A549 (cell line): ENCODE results near the gene ADCY2.

Experiments used
- CEBPB ChIP-seq, 2 experiments: fragments of >200 bp in 1 of 2; sonication (Bioruptor Twin) in 1 of 2; formaldehyde crosslinking in 1 of 2; IDR thresholded peaks; 2 replicates each; pipeline ENCODE4 v1.6.1; 2012 to 2016
- GATA3 ChIP-seq: IDR thresholded peaks from 2 replicates; pipeline ENCODE4 v1.6.1; 2012; ENCODE audit warnings: borderline replicate concordance
- HDAC2 ChIP-seq: fragments of 200-600 bp; sonication (generic); IDR thresholded peaks from 2 replicates; pipeline ENCODE4 v1.6.1; 2016
- HOXA7 ChIP-seq: fragments of 250-450 bp; sonication (Bioruptor Pico); IDR thresholded peaks from 2 replicates; pipeline ENCODE4 v1.5.0; 2020; ENCODE audit warnings: mild to moderate bottlenecking, moderate library complexity
- NFE2L2 ChIP-seq: fragments of 150-350 bp; conservative IDR thresholded peaks from 2 replicates; pipeline ENCODE4 v1.6.1; 2014; ENCODE audit warnings: low read length
- POLR2A ChIP-seq: IDR thresholded peaks from 2 replicates; pipeline ENCODE4 v1.6.1; 2012; ENCODE audit warnings: mild to moderate bottlenecking, low read length
- RAD21 ChIP-seq, 2 experiments: fragments of >200 bp in 1 of 2; sonication (Bioruptor Twin) in 1 of 2; formaldehyde crosslinking in 1 of 2; IDR thresholded peaks in 1 of 2; conservative IDR thresholded peaks in 1 of 2; 2 replicates in 1 of 2; 3 replicates in 1 of 2; pipeline ENCODE4 v1.6.1; 2012 to 2018; ENCODE audit warnings: inconsistent platforms in 1 of 2
- RCOR1 ChIP-seq: fragments of 150-350 bp; IDR thresholded peaks from 2 replicates; pipeline ENCODE4 v1.6.1; 2014; ENCODE audit warnings: antibody characterized with exemption, low read length, low read depth
- TF ChIP-seq, protein P1 (sequence below): fragments of >200 bp; sonication (Bioruptor Twin); formaldehyde crosslinking; IDR thresholded peaks from 3 replicates; pipeline ENCODE4 v1.5.1; 2016
- TF ChIP-seq, protein P2 (sequence below): fragments of 450-650 bp; IDR thresholded peaks from 2 replicates; pipeline ENCODE4 v1.6.1; 2014; ENCODE audit warnings: antibody characterized with exemption
- TF ChIP-seq, protein P3 (sequence below): IDR thresholded peaks from 2 replicates; pipeline ENCODE4 v1.6.1; 2012

DNA sequence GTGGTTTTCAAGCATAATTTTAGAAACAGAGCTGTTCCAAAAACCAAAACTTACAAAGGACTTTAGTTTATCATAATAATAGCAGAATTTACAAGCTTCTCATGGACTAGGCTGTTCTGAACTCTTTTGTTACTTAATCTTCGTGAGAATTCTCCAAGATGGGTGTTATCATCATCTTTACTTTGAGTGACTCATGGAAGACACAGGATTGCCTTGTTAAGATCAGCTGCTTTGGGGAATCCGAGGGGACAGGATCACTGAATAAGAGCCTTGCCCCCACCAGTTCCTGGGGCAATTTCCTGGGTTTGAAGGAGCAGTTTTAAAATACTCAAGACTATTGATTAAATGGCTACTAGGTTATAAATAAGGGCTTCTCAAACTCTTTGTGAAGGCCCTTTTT is 374.5 kb downstream of the ADCY2 start:
- TF ChIP-seq, protein P1, sequence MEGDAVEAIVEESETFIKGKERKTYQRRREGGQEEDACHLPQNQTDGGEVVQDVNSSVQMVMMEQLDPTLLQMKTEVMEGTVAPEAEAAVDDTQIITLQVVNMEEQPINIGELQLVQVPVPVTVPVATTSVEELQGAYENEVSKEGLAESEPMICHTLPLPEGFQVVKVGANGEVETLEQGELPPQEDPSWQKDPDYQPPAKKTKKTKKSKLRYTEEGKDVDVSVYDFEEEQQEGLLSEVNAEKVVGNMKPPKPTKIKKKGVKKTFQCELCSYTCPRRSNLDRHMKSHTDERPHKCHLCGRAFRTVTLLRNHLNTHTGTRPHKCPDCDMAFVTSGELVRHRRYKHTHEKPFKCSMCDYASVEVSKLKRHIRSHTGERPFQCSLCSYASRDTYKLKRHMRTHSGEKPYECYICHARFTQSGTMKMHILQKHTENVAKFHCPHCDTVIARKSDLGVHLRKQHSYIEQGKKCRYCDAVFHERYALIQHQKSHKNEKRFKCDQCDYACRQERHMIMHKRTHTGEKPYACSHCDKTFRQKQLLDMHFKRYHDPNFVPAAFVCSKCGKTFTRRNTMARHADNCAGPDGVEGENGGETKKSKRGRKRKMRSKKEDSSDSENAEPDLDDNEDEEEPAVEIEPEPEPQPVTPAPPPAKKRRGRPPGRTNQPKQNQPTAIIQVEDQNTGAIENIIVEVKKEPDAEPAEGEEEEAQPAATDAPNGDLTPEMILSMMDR = no peak
- no peak for TF ChIP-seq POLR2A
- TF ChIP-seq CEBPB (IDR thresholded peaks at IDR 0.05) = no peak
- TF ChIP-seq HOXA7 (CRISPR knock-in tag) = no peak
- TF ChIP-seq, protein P2, sequence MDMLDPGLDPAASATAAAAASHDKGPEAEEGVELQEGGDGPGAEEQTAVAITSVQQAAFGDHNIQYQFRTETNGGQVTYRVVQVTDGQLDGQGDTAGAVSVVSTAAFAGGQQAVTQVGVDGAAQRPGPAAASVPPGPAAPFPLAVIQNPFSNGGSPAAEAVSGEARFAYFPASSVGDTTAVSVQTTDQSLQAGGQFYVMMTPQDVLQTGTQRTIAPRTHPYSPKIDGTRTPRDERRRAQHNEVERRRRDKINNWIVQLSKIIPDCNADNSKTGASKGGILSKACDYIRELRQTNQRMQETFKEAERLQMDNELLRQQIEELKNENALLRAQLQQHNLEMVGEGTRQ = no peak
- TF ChIP-seq, protein P3, sequence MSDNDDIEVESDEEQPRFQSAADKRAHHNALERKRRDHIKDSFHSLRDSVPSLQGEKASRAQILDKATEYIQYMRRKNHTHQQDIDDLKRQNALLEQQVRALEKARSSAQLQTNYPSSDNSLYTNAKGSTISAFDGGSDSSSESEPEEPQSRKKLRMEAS = no peak
- TF ChIP-seq RCOR1 = no peak
- TF ChIP-seq HDAC2 = no peak
- no peak for TF ChIP-seq GATA3
- TF ChIP-seq NFE2L2 = no peak
- TF ChIP-seq RAD21 (conservative IDR thresholded peaks at IDR 0.05 in 1 of 2, IDR thresholded peaks at IDR 0.05 in 1 of 2) = no peak
